Mammary epithelial cell (primary cell): ENCODE data around the gene RPS5.

ENCODE experiments used
- CTCF ChIP-seq, 2 donors: IDR thresholded peaks in 1 of 2; conservative IDR thresholded peaks in 1 of 2; 2 replicates each; pipeline ENCODE4 v1.5.1; 2011 to 2012; ENCODE audit warnings: inconsistent platforms in 2 of 2, low read length in 2 of 2, mild to moderate bottlenecking in 2 of 2, control low read depth in 1 of 2, low read depth in 1 of 2; ENCODE audit not compliant: insufficient read depth in 1 of 2; ENCODE audit errors: extremely low read depth in 1 of 2
- EZH2 ChIP-seq: IDR thresholded peaks from 2 replicates; pipeline ENCODE4 v1.6.1; 2012; ENCODE audit warnings: low read length, inconsistent platforms, borderline replicate concordance

DNA sequence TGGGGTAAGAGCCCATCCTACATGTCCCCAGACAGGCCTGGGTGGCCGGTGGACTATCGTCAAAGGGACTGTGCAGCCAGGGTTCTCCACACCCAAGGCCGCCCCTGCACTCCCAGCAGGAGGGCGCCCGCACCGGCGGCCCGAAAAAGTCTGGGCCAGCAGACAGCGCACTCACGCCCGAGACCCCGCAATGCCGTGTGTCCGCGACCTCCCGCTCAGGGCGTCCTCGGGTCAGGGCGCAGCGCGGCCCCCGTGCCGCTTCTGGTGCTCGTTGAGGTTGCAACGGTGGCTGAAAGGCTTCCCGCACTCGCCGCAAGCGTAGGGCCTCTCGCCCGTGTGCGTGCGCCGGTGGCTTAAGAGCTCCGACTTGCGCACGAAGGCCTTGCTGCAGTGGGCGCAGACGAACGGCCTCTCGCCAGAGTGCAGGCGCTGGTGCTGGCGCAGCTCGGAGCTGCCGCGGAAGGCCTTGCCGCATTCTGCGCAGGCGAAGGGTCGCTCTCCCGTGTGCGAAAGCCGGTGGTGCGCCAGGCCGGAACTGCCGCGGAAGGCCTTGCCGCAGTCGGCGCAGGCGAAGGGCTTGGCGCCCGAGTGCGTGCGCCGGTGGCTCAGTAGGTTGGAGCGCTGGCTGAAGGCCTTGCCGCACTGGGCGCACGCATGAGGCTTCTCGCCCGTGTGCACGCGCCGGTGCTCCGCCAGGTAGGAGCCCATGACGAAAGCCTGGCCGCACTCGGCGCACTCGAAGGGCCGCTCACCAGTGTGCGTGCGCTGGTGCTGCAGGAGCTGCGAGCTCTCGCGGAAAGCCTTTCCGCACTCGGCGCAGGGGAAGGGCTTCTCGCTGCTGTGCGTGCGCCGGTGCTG is 30.9 kb upstream of the RPS5 start:
- TF ChIP-seq CTCF (conservative IDR thresholded peaks at IDR 0.05 in 1 of 2, IDR thresholded peaks at IDR 0.05 in 1 of 2; ENCODE audit: extremely low read depth in 1 of 2, insufficient read depth in 1 of 2, low read depth in 1 of 2, low read length in 2 of 2) (no peak), EZH2 (no peak)
